Amniotic epithelial cell (primary cell): Measurements from ENCODE around the gene ABCC8.

Experiments
- DNase-seq: peaks from one replicate; pipeline ENCODE4 v3.0.0-alpha.2; 2010; ENCODE audit warnings: low read depth

The ABCC8 gene

DNA sequence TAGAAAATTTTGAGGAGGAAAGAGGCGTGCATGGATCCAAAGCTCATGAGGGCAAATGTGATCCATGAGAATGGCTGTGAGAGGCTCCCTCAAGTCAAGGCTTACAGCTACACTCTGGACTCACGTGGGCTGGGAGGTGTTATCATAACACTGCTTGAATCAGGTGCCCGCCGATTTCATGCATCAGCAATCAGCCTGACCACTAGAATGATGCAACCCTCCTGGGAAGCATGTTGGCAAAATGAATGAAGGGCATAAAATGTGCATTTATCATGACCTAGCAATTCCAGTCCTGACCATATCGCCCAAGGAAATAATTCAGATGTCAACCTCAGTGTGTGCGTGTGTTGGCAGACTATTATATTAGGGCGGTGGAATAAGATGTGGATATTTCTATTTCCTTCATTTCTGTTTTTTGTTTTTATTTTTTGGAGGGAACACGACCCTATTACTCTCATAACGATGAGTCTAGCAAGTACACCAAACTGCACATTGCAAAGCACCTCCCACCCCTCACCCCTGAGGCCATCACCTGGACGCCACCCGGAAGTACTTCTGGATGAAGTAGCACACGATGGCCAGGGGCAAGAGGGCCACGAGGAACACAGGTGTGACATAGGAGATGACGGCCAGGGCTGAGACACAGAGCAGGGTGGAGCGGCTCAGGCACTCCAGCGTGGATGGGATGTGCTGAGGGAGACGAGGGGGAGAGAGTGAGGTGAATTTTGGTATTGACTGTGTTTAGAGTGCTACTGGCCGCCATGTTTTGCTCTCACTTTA is 72.5 kb downstream of the ABCC8 start:
- DNase-seq, result peak; percentile 73

GRCh38 chr11:17402486-17402885 is 74.2 kb downstream of the ABCC8 start:
- no peak for DNase-seq

- DNase-seq, result no peak
Observed at GRCh38 chr11:17401841-17402240, 74.8 kb downstream of the ABCC8 start.

GRCh38 chr11:17401316-17401715 is 75.3 kb downstream of the ABCC8 start:
- no peak for DNase-seq

- DNase-seq, result no peak
Observed at GRCh38 chr11:17400048-17400775, 76.4 kb downstream of the ABCC8 start.

DNA sequence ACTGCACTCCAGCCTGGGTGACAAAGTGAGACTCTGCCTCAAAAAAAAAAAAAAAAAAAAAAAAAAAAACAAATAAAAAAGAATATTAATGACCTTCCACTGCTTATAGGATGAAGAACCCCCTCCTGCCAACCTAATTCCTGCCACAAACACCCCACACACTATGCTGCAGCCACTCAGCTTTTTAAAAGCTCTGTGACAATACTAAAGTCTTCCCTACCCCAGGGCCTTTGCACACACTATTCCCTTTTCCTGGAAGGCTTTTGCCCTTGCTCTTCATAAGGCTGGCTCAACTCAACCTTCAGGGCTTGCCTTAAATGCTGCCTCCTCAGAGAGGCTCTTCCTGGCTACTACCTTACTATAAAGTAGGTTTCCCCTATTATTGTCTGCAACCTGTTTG is 77.4 kb downstream of the ABCC8 start:
- DNase-seq, result no peak

GRCh38 chr11:17397311-17398002 is 79.2 kb downstream of the ABCC8 start:
- no peak for DNase-seq

DNA sequence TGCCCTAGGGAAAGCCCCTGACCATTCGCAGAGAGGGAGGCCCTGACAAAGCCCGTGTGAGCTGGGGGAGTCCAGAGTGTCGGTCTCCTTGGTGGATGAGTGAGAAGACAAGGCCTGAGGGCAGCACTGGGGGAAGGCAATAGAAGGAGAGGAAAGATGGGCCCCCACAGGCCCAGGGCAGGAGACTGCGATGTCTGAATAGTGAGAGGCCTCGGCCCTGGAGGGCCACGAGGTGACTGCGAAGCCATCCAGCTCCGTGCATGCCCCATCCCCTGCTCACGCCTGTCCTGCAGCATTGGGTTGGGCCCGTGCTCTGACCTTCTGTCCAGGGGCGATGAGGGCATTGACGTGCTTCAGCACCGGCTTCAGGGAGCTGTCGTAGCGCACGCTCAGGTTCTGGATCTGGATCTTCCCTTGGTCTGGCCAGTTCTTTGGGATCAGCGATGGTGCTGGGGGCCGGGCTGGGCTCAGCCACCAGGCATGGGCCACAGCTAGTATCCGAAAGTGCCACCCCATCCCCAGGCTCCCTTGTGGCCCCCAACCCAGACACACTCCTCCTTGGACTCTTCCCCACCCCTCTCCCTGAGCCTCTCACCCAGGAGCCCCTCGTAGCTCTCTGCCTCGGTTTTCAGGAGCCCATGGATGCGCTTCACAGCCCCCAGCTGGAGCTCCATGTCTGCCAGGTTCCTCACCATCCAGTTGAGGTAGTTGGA is 79.9 kb downstream of the ABCC8 start:
- DNase-seq, result no peak

GRCh38 chr11:17395978-17396377 is 80.7 kb downstream of the ABCC8 start:
- DNase-seq, result no peak

DNA sequence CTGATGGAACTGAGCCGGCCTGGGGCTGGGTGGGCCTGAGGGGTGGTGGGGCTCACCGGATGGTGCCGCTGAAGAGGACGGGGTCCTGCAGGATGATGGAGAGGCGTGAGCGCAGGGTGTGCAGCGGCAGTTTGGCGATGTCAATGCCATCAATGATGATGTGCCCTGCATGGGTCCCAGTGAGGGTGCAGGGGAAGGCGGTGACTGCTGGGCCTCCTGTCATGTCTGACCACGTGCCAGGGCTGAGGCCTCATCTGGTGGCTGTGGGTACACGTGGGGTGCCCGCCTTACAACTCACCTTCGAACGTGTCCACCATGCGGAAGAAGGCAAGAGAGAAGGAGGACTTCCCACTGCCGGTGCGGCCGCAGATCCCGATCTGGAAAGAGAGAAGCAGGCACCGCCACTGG is 81.1 kb downstream of the ABCC8 start:
- no peak for DNase-seq

GRCh38 chr11:17394743-17395390 is 81.8 kb downstream of the ABCC8 start:
- DNase-seq, result no peak

- no peak for DNase-seq
Observed at GRCh38 chr11:17393472-17393871, 83.2 kb downstream of the ABCC8 start.

- no peak for DNase-seq
Observed at GRCh38 chr11:17392872-17393271, 83.8 kb downstream of the ABCC8 start.

GRCh38 chr11:17391493-17392355 is 84.9 kb downstream of the ABCC8 start:
- DNase-seq, result no peak

DNA sequence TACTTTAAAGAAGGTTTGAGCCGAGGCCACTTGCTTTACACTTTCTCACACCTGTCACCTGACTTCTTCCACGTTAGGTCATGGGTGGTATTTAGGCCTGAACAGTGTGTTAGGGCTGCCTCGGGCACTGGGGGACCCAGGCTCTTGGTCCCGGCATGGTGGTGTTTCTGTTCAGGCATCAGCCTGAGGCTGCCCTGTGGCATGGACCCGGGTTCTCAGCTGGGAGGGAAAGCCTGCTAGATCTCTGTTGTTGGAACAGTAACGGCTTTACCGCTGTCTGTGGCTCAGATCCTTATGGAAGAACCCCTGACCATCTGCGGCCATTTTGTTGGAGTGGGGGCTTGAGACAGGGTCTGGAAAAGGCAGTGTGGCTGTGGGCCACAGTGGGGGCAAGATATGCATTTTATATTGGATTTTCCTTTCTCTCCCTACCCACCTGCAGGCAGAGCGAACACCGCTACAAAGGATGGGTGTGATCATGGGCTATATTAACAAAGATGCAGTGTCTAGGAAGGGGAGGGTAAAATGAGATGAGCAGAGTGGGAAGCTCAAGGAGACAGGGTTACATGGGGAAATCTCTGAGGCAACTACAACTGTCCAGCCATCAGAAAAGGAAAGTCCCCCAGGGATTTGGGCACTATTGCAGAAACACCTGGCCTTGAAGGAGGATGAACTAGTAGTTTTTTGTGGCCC is 86.5 kb downstream of the ABCC8 start:
- no peak for DNase-seq

DNA sequence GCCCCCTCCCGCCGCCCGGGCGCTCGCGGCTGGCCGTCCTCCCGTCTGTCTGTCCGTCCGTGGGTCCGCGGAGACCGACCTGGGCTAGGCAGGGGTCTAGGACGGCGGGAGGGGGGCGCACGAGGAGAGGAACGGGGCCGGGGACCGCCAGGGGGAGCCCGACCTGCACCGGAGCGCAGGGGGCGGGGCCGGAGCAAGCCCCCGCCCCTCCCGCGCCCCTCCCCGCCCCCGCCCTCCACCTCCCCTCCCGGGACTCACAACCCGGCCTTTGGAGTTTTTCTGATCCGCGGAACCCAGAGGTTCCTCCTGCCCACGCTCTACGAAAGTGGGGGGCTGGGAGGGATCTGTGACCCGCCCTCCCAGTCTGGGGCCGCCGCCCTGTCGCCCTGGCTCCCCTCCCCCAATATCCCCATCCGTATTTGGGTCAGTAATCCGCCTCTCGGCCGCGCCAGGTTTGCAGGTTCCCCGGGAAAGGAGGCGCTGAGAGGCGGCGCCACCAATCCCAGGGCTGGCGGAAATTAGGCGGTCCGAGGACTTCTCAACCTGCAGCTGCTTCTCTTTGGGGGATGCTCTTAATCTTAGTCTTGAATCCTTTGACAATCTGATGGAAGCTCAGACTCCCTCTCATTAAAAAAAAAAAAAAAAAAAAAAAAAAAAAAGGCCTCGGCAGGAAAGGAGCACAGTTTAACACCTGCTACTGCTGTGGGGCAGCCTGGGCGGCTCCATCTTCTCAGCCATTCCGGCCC is 87.3 kb downstream of the ABCC8 start:
- DNase-seq, result peak; percentile 11

GRCh38 chr11:17388609-17389210 is 87.9 kb downstream of the ABCC8 start, which contains the start of gene KCNJ11:
KCNJ11 (minus strand) TSS chr11:17388659; CDS start chr11:17388091, 568 bp downstream.
- DNase-seq, result no peak

GRCh38 chr11:17387811-17388210 is 88.8 kb downstream of the ABCC8 start:
- no peak for DNase-seq

GRCh38 chr11:17387254-17387653 is 89.4 kb downstream of the ABCC8 start:
- DNase-seq, result no peak
